ENCODE measurements around the gene CNTNAP5.

GRCh38 chr2:123999681-124000080 is 25.4 kb upstream of the CNTNAP5 start:
- TF ChIP-seq GABPA (IDR thresholded peaks at IDR 0.05; ENCODE audit: borderline replicate concordance, insufficient read depth, low read length) (no peak), CEBPB (IDR thresholded peaks at IDR 0.05; ENCODE audit: low read depth, low read length) (no peak), CTCF (IDR thresholded peaks at IDR 0.05; ENCODE audit: control extremely low read depth in 1 of 3, insufficient read depth in 1 of 3, low read depth in 1 of 3, low read length in 3 of 3) (no peak), RAD21 (IDR thresholded peaks at IDR 0.05 in 1 of 2, conservative IDR thresholded peaks at IDR 0.05 in 1 of 2; ENCODE audit: low read depth in 2 of 2, low read length in 2 of 2) (no peak), SRF (IDR thresholded peaks at IDR 0.05; ENCODE audit: low read depth, low read length) (no peak), BACH1 (IDR thresholded peaks at IDR 0.05; ENCODE audit: low read length) (no peak), PHF8 (conservative IDR thresholded peaks at IDR 0.05; ENCODE audit: low read depth, low read length) (no peak)
- TF ChIP-seq, protein P1, sequence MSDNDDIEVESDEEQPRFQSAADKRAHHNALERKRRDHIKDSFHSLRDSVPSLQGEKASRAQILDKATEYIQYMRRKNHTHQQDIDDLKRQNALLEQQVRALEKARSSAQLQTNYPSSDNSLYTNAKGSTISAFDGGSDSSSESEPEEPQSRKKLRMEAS (IDR thresholded peaks at IDR 0.05), result no peak

Data from H1 (cell line).